HepG2 (cell line): ENCODE results near the gene GLT1D1. TPM values are rescaled to one million over a fixed set of nuclear protein-coding genes. Genes with fewer than 3 reads are reported as not detected.

Experiments
- ATAC-seq: fragments of 200-7000 bp; cut with Tn5 transposase; 3 replicates; pipeline ENCODE4 v1.9.1; 2020; ENCODE audit warnings: mild to moderate bottlenecking, moderate library complexity
- BruUV-seq: library from RNA; stranded (reverse); fragments of 400-500 nt; replicated peaks from 2 replicates; lab custom pipeline; 2021; lab: Mats Ljungman, UMichigan
- CTCF ChIA-PET: fragments of 300-600 bp; formaldehyde crosslinking; extraction: SDS; loops from one replicate; lab custom pipeline; 2021; ENCODE audit warnings: low total read pairs, inconsistent platforms, low intra/inter-chr PET ratio; lab: Yijun Ruan, JAX
- POLR2A ChIA-PET: fragments of 350-600 bp; sonication (Branson Sonifier 250); formaldehyde crosslinking; loops from one replicate; lab custom pipeline; 2020; ENCODE audit warnings: antibody characterized with exemption, inconsistent platforms; lab: Yijun Ruan, JAX
- DNase-seq: peaks from one replicate; pipeline ENCODE4 v3.0.0-alpha.2; 2015; ENCODE audit warnings: low spot score
- FAIRE-seq: peaks from 3 replicates; lab custom pipeline; 2011; peaks lifted over from hg19 to GRCh38; lab: Jason Lieb, UNC
- H2AFZ ChIP-seq: one replicate; pipeline ENCODE4 v1.6.1; 2011; ENCODE audit warnings: low read length, inconsistent platforms
- H3K27ac ChIP-seq: fragments of 300-600 bp; 3 replicates; pipeline ENCODE4 v1.8.0; 2011; ENCODE audit warnings: mixed run types, mild to moderate bottlenecking, mixed read lengths, low read length, inconsistent platforms; ENCODE audit not compliant: insufficient read depth; ENCODE audit errors: extremely low read length
- H3K27me3 ChIP-seq, 2 experiments: fragments of 200-600 bp in 1 of 2; 2 replicates in 1 of 2; 3 replicates in 1 of 2; pipeline versions ENCODE4 v1.6.0 to v1.8.0; 2011; ENCODE audit warnings: low read length in 2 of 2, mild to moderate bottlenecking in 2 of 2, moderate library complexity in 2 of 2, inconsistent platforms in 1 of 2; ENCODE audit not compliant: insufficient read depth in 2 of 2, control insufficient read depth in 1 of 2
- H3K36me3 ChIP-seq, 2 experiments: fragments of 200-600 bp in 1 of 2; replicated peaks in 1 of 2; 2 replicates in 1 of 2; 3 replicates in 1 of 2; pipeline versions ENCODE4 v1.5.1 to v1.8.0; 2011; ENCODE audit warnings: low read length in 2 of 2, inconsistent platforms in 1 of 2; ENCODE audit not compliant: insufficient read depth in 2 of 2, control insufficient read depth in 1 of 2
- H3K4me1 ChIP-seq: 2 replicates; pipeline ENCODE4 v1.5.1; 2012; ENCODE audit warnings: low read length, inconsistent platforms; ENCODE audit not compliant: insufficient read depth
- H3K4me2 ChIP-seq: 2 replicates; pipeline ENCODE4 v1.6.0; 2011; ENCODE audit warnings: low read depth, low read length, inconsistent platforms
- H3K4me3 ChIP-seq, 3 experiments: fragments of 200-600 bp in 1 of 3; sonication (generic), shearing (Covaris generic) in 1 of 3; replicated peaks in 1 of 3; 2 replicates each; pipeline ENCODE4 v1.5.1; 2011 to 2016; ENCODE audit warnings: low read length in 3 of 3, inconsistent platforms in 2 of 3, low read depth in 2 of 3, mild to moderate bottlenecking in 2 of 3, control low read depth in 1 of 3, mixed read lengths in 1 of 3; ENCODE audit not compliant: insufficient read depth in 1 of 3
- H3K79me2 ChIP-seq: one replicate; pipeline ENCODE4 v1.6.1; 2011; ENCODE audit warnings: low read length, inconsistent platforms; ENCODE audit not compliant: insufficient read depth
- H3K9ac ChIP-seq: 2 replicates; pipeline ENCODE4 v1.6.0; 2011; ENCODE audit warnings: mild to moderate bottlenecking, low read depth, low read length, inconsistent platforms; ENCODE audit not compliant: insufficient read depth
- H3K9me3 ChIP-seq: 2 replicates; pipeline ENCODE4 v1.5.1; 2012; ENCODE audit warnings: mild to moderate bottlenecking, low read length
- H4K20me1 ChIP-seq: 2 replicates; pipeline ENCODE4 v1.6.0; 2011; ENCODE audit warnings: inconsistent platforms, mild to moderate bottlenecking, low read length, moderate library complexity; ENCODE audit not compliant: insufficient read depth
- CERS6 ChIP-seq: sonication (generic); formaldehyde crosslinking; IDR thresholded peaks from 2 replicates; pipeline ENCODE4 v1.5.0; 2020; ENCODE audit warnings: missing genetic modification reagents
- ERF ChIP-seq: IDR thresholded peaks from 2 replicates; pipeline ENCODE4 v1.6.1; 2018; ENCODE audit warnings: missing biosample characterization, missing genetic modification reagents
- GATAD1 ChIP-seq: IDR thresholded peaks from 2 replicates; pipeline ENCODE4 v1.6.1; 2016; ENCODE audit warnings: missing genetic modification reagents, missing compliant biosample characterization
- HNRNPUL1 ChIP-seq: fragments of 200-400 bp; formaldehyde crosslinking; IDR thresholded peaks from 2 replicates; pipeline ENCODE4 v1.6.1; 2017; ENCODE audit warnings: low read depth, mild to moderate bottlenecking, low read length, moderate library complexity
- NCOR1 ChIP-seq: fragments of 200-600 bp; sonication (generic); IDR thresholded peaks from 2 replicates; pipeline ENCODE4 v1.7.0; 2017; ENCODE audit warnings: antibody characterized with exemption, low read length, borderline replicate concordance
- SP4 ChIP-seq: sonication (generic); formaldehyde crosslinking; IDR thresholded peaks from 2 replicates; pipeline ENCODE4 v1.8.1; 2023; ENCODE audit warnings: mild to moderate bottlenecking, missing genetic modification reagents
- UBTF ChIP-seq: sonication (generic); formaldehyde crosslinking; IDR thresholded peaks from 2 replicates; pipeline ENCODE4 v1.4.0; 2020; ENCODE audit warnings: mild to moderate bottlenecking, missing genetic modification reagents
- WGBS: methylation state at CpG from one replicate; pipeline ENCODE4 v1.1.6; 2017; ENCODE audit warnings: low lambda C conversion rate; 5-methylcytosine and 5-hydroxymethylcytosine counted together
- in situ Hi-C: cut with HindIII; loops from 2 replicates; pipeline ENCODE4 v1.10.0; 2017; ENCODE audit warnings: low pct_unique_long_range_greater_than_20kb; ENCODE audit not compliant: extremely low pct_ligation_motif_present
- intact Hi-C: fragments of 100-400 bp; cut with micrococcal nuclease; formaldehyde crosslinking; loops from one replicate; pipeline ENCODE4 v1.10.0; 2022; ENCODE audit not compliant: unreplicated experiment
- polyA plus RNA-seq, 8 experiments: library from polyadenylated mRNA; depleted of rRNA in 3 of 8; stranded (reverse) in 7 of 8; unstranded in 1 of 8; fragments of >200 nt; fragmentation: Illumina TruSeq in 4 of 8; extraction: Trizol in 4 of 8; gene quantifications; 2 replicates each; pipeline versions ENCODE4 v1.2.1 to v1.2.3, GENCODE V29; 2011 to 2016; ENCODE audit warnings: low read depth in 4 of 8, missing spikeins in 1 of 8, mixed read lengths in 1 of 8; ENCODE audit not compliant: insufficient read depth in 1 of 8
- total RNA-seq, 5 experiments: library from RNA; depleted of rRNA; stranded (reverse); fragments of >200 nt; fragmentation: Illumina TruSeq; extraction: Trizol; gene quantifications; 2 replicates each; pipeline ENCODE4 v1.2.3, GENCODE V29; 2016; ENCODE audit warnings: low read depth in 1 of 5

Gene GLT1D1
- total and polyA plus RNA-seq, 2 of the 13 experiments (the other 11 are each of a cell fraction or from before 2014, with no cell fraction given): 0.09 to 0.17 TPM

GRCh38 chr12:128970941-128971340, 117.7 kb downstream of the GLT1D1 start:
- FAIRE-seq (no peak), ATAC-seq (no peak), DNase-seq (no peak)
- BruUV-seq: no TSS peak
- Histone ChIP-seq H2AFZ (no peak overlapping the region), H3K4me1 (peaks cover 13% of the 10 kb centered on the region; the same call in 1 of the 2 replicates), H3K27me3 (peaks cover 0 to 7% of the 10 kb centered on the region in 2 experiments; a peak in 1 of 5 replicates), H3K9ac (no peak overlapping the region), H3K4me2 (no peak overlapping the region), H3K27ac (no peak overlapping the region), H3K79me2 (no peaks in the 10 kb centered on the region), H3K9me3 (no peaks in the 10 kb centered on the region), H3K4me3 (no peak overlapping the region), H3K36me3 (no peaks in the 10 kb centered on the region), H4K20me1 (no peaks in the 10 kb centered on the region)
- intact Hi-C loops (no loop called here), in situ Hi-C loops (loop anchor here (5.0 to 10.0 kb wide), 2 partner anchors 941 to 1044 kb away; no protein-coding TSS in a partner anchor)
- CTCF ChIA-PET: no interaction called here
- POLR2A ChIA-PET: no interaction called here
- TF ChIP-seq NCOR1: no peak
- no peak for TF ChIP-seq SP4
- no peak for TF ChIP-seq HNRNPUL1
- TF ChIP-seq ERF: no peak
- TF ChIP-seq UBTF (CRISPR knock-in tag): no peak
- TF ChIP-seq CERS6 (CRISPR knock-in tag): no peak
- no peak for TF ChIP-seq GATAD1
- 66% methylated on average over 13 of the region's 13 CpGs for WGBS
